AG09309 (cell line): ENCODE measurements around the gene AGPAT3.

Experiments used
- DNase-seq: peaks from one replicate; pipeline ENCODE4 v3.0.0-alpha.2; 2010; ENCODE audit warnings: low read depth
- H3K4me3 ChIP-seq: 2 replicates; pipeline ENCODE4 v1.5.1; 2011; ENCODE audit warnings: mild to moderate bottlenecking, low read depth, low read length, moderate library complexity; ENCODE audit not compliant: control insufficient read depth
- TF ChIP-seq, protein P1 (sequence below): IDR thresholded peaks from 2 replicates; pipeline ENCODE4 v1.5.1; 2011; ENCODE audit warnings: mild to moderate bottlenecking, low read depth, low read length, inconsistent platforms; ENCODE audit not compliant: insufficient read depth, control insufficient read depth; ENCODE audit errors: missing control alignments

AGPAT3 gene

DNA sequence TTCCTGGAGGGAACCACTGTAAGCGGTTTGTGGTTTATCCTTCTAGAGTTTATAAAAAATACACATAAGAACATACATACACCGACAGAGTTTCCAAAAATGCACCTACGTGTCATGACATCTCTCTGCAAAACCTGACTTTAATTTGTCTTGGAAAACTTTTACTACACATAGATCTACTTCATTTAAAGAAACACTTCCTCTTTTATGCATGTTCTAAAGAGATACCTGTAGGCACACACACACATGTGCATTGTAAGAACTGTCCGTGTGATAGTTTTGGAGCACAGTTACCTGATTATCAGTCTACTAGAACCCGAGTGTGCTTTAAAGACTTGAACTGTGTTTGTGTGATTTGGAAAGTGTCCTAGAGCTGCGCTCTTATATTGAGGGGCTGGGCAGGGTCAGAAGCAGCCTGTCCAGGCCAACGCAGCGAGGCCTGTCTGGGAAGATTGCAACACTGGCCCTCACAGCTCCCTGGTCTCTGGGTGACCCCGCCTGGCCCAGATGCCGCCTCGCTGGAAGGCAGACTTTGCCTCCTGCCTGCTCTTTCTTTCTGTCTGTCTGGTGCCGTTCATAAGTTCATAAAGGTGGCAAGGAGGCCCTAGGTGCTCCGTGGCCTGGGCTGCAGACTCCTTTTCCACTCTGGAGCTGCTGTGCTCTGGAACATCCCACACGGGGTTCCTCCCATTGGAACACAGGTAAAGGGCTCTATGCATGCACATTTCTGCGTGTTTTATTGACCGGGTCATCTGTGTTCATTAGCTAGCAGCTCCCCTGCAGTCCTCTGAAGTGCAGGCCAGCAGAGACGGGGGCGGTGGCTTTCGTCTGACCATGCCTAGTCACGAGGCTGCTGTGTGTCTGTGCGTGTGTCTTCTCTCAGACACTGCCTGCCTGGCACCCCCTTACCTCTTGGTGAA is 46.3 kb downstream of the AGPAT3 start:
- no peak overlapping the region for H3K4me3 ChIP-seq
- DNase-seq, result no peak
- TF ChIP-seq, protein P1, sequence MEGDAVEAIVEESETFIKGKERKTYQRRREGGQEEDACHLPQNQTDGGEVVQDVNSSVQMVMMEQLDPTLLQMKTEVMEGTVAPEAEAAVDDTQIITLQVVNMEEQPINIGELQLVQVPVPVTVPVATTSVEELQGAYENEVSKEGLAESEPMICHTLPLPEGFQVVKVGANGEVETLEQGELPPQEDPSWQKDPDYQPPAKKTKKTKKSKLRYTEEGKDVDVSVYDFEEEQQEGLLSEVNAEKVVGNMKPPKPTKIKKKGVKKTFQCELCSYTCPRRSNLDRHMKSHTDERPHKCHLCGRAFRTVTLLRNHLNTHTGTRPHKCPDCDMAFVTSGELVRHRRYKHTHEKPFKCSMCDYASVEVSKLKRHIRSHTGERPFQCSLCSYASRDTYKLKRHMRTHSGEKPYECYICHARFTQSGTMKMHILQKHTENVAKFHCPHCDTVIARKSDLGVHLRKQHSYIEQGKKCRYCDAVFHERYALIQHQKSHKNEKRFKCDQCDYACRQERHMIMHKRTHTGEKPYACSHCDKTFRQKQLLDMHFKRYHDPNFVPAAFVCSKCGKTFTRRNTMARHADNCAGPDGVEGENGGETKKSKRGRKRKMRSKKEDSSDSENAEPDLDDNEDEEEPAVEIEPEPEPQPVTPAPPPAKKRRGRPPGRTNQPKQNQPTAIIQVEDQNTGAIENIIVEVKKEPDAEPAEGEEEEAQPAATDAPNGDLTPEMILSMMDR, result no peak

- no peak overlapping the region for H3K4me3 ChIP-seq
- TF ChIP-seq, protein P1, result no peak
These were observed 47.0 kb downstream of the AGPAT3 start for GRCh38 chr21:43911935-43912487.

DNA sequence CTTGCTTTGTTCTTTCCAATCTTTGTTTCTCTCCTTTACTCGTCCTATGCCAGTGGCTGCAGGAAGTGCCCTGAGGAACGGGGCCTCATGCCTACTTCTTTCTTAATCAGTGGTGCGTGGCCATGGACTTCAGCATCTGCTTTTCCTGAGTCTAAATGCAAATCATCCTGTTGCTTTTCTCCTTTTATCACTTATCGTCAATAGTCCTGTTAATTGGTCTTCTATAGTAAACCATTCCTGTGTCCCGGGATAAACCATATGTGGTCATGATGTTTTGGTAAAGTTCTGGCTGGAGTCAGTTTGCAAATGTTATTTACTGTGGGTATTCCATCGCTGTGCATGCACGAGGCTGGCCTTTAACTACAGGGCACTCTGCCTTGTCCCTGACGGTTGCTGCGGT is 47.5 kb downstream of the AGPAT3 start:
- no peak overlapping the region for H3K4me3 ChIP-seq
- no peak for DNase-seq
- TF ChIP-seq, protein P1, result no peak

More at GRCh38 chr21:43911935-43912487, 47.0 kb downstream of the AGPAT3 start:
- no peak for DNase-seq

GRCh38 chr21:43912910-43913309 is 47.9 kb downstream of the AGPAT3 start:
- DNase-seq, result no peak
- H3K4me3 ChIP-seq, result no peak overlapping the region
- TF ChIP-seq, protein P1, result no peak

GRCh38 chr21:43913928-43914327 is 48.9 kb downstream of the AGPAT3 start:
- no peak for DNase-seq
- H3K4me3 ChIP-seq, result no peak overlapping the region
- TF ChIP-seq, protein P1, result no peak

GRCh38 chr21:43916076-43916475 is 51.1 kb downstream of the AGPAT3 start:
- DNase-seq, result no peak
- no peak overlapping the region for H3K4me3 ChIP-seq
- TF ChIP-seq, protein P1, result no peak
